Right renal pelvis (tissue), 4 donors: ENCODE results near the gene ZNF541. TPM values are rescaled to one million over a fixed set of nuclear protein-coding genes. Genes with fewer than 3 reads are reported as not detected.

ENCODE experiments used
- DNase-seq, 4 donors: peaks; one replicate each; pipeline ENCODE4 v3.0.0-alpha.2; 2013; ENCODE audit warnings: low read depth in 4 of 4, low spot score in 3 of 4, missing footprints in 1 of 4
- polyA plus RNA-seq, 4 donors: library from polyadenylated mRNA; unstranded; fragments of 120-200 nt; gene quantifications; one replicate each; pipeline ENCODE4 v1.2.1, GENCODE V29; 2013; ENCODE audit not compliant: insufficient read length in 4 of 4

The ZNF541 gene
- polyA plus RNA-seq, 4 donors: 0.18 to 0.26 (median 0.20) TPM

DNA sequence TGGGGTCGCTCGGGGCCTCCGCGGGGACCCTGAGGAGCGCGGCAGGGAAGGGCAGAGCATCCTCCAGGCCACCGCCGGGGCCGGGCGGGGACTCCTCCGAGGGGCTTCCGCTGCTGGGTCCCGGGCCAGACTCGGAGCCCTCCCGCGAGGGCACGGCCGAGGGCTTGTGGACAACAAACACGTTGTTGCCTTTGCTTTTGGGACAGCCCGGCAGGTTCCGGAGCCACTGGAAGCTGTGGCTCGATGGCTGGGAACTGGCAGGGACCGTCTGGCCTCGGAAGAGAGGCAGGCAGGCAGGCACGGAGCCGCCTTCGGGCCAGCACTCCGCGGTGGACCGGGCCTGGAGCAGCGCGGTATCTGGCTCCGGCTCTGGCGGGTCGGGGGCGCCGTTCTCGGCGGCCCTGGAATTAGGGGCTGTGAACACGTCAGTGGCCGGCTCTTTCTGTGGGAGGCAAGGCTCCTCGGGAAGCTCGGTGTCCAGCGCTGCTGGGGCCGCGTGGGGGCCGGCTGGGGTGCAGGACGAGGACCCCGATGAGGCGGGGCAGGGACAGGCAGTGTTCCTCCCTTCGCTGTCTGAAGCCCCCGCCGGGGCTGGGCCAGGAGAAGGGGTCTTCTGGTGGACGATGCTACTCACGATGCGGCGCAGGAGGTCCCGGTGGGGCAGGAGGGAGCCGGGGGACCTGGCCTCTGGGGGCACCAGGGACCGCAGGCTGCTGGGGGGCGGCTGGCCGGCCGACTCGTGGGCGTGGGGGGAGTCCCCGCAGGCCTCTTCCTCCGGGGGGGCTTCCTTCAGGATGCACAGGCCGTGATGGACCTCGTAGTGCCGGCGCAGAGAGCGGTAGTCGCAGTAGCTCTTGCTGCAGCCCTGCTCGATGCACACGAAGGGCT is 27.6 kb downstream of the ZNF541 start:
- DNase-seq: no peak

GRCh38 chr19:47544476-47544875 is 28.5 kb downstream of the ZNF541 start:
- DNase-seq: no peak

DNA sequence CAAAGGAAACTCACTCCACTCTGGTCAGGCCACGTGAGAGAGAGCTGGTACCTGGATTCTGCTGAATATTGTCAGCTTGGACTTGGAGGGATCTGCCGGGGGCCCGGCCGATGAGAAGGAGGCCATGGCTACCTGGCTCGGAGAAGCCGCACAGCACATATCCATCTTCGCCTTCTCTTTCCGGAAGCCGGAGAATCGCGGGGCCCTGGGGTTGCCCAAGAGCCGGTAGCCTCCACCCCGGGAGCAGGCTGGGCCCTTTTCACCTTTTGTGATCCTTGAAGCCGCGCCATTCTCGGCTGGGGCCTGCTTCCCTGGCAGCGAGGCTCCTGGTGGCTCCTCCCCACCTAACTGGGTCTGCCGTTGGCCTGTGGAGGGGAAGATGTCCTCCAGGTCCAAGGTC is 28.9 kb downstream of the ZNF541 start:
- no peak for DNase-seq

GRCh38 chr19:47542030-47542475 is 30.9 kb downstream of the ZNF541 start:
- DNase-seq: no peak

DNA sequence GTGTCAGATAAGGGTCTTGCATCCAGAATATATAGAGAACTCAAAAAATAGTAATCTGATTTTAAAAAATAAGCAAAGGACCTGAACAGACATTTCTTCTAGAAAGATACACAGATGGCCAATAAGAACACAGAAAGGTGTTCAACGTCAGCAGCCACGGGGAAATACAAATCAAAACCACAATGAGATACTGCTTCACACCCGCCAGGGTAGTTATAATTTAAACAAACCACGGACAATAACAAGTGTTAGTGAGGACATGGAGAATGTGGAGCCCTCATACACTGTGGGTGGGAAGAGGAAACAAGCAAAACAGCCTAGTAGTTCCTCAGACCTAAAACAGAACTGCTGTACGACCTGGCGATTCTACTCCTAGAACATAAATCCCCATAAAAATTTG is 31.4 kb downstream of the ZNF541 start:
- DNase-seq: no peak

DNA sequence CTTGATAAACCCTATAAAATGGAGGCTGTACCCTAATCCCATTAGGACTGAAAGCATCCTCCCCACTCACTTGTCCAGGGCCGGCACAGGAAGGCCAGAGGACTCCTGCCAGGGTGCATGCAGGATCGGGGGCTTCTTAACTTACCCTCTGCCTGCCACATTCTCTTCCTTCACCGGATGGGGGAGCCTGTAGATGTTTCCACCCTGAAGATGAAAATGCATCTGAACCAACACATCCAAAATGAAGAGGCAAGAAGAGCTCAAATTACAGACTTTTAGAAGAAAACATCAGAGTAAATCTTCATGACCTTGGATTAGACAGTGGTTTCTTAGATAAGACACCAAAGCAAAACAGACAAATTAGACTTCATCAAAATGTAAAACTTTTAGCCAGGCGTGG is 32.2 kb downstream of the ZNF541 start:
- no peak for DNase-seq

- DNase-seq: no peak
Observed at GRCh38 chr19:47539747-47540311, 33.1 kb downstream of the ZNF541 start.

DNA sequence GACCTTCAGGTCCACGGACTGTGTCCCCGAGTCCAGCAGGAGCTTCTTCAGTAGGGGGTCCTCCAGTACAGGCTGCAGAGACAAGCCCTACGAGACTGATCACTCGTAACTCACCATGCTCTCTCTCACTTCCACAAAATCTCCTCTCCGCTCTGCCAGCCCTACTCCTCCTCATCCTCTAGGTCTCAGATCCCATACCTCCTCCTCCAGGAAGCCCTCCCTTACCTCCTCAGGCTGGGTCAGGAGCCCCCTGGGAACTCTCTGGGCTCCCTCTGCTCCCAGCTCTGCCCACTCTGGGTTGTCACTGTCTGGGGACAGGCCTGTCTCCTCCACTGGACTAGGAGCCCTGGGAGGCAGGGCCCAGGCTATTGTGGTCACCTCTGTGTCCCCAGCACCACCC is 34.1 kb downstream of the ZNF541 start:
- no peak for DNase-seq

GRCh38 chr19:47537493-47537892 is 35.5 kb downstream of the ZNF541 start:
- DNase-seq: no peak

- DNase-seq: no peak
Observed at GRCh38 chr19:47534628-47535027, 38.3 kb downstream of the ZNF541 start.

DNA sequence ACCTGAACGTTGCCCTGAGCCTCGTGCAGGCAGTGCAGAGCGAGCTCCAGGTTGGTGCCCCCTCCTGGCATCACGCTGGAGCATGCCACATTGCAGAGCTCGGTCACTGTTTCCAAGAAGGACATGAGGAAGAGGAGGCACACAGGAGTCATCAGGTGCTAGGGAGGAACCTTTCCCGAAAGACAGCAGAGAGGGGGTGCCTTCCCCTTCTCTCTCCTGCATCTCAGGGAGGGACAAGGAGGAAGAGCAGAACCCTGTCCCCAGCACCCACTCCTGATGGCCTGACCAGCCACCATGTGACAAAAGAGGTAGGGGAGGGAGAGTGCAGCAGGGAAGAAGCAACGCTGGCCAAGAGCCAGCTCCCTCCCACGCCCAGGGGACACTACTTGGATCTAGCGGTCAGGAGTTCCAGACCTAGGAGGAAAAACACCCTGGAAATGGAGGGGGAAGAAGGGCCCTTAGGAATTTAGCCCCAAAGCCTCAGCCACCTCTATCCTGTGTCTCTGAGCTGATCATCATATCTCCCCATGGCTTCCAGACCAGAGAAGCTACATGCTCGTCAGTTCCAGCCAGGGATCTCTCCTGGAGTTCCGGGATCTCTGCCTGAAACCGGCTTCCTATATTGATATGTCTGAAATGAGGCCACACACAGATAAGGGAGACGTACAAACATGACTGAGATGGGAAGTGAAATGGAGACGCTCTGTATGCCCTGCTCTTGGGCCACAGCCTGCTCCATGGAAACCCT is 41.1 kb downstream of the ZNF541 start:
- no peak for DNase-seq

DNA sequence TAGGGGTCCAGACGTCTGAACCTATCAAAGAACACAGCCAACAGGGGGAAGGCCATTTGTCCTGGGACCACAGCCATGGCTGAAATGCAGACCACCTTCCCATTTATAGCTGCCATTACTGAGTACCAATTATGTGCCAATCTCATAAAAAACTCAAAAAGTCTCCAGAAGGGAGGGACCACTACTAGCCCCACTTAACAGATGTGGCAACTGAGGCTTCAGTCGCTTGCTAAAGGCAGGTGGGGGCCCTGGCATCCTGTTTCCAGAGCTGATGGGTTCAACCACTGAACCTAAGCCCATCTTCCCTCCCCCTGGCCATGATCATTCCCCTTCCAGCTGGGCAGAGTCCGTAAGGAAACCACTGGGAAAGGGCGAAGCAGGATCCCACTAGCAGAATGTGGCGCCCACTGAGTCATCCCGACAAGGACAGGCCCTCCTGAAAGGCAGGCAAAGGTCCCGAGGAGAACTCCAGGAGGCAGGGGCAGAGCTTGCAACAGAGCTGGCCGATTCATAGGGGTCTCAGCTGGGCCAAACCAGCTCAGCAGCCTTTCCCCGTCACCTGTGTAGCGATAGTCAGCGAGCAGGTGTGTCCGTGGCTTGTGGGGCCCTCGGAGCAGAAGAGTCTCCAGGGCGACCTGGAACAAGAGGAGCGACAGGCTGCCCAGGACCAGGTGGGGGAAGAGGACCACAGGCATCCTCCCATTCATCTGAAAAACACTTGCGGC is 43.8 kb downstream of the ZNF541 start:
- no peak for DNase-seq

DNA sequence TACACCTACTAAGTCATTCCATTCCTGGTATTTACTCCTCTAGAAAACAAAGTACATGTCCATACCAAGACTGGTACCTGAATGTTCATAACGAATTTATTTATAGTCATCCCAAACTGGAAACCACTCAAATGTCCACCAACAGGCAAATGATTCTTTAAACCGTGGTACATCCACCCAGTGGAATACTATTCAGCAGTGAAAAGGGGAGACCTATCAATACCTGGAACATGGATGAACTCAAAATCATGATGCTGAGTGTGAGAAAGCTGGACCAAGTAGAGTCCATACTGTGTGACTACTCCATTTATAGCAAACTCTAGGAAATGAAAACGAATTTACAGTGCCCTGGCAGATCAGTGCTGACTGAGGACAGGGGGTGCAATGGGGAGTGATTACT is 46.1 kb downstream of the ZNF541 start:
- DNase-seq: no peak

GRCh38 chr19:47523473-47523872 is 49.5 kb downstream of the ZNF541 start:
- no peak for DNase-seq

Other genes starting within 250 kb of the ZNF541 start
- under 1 TPM; 0.23 to 0.45 (median 0.29) TPM for gene C5AR2, start 241.0 kb downstream of the ZNF541 start, polyA plus RNA-seq
- gene DHX34, start 223.8 kb downstream of the ZNF541 start, polyA plus RNA-seq: 10 to 100 TPM; 11.6 to 17.5 (median 12.4) TPM
- gene MEIS3, start 153.6 kb downstream of the ZNF541 start, polyA plus RNA-seq: 10 to 100 TPM; 18.6 to 28.0 (median 20.1) TPM
- gene SLC8A2, start 101.3 kb downstream of the ZNF541 start, polyA plus RNA-seq: under 1 TPM in 3 of 4 donors, not detected in 1; 0.06 to 0.25 (median 0.20) TPM
- gene KPTN, start 88.9 kb downstream of the ZNF541 start, polyA plus RNA-seq: 10 to 100 TPM; 10.9 to 12.8 (median 11.6) TPM
- 100 to 1,000 TPM; 155 to 167 (median 163) TPM for gene NAPA, start 58.1 kb downstream of the ZNF541 start, polyA plus RNA-seq
- 10 to 100 TPM; 10.7 to 15.2 (median 12.5) TPM for gene BICRA, start 36.0 kb upstream of the ZNF541 start, polyA plus RNA-seq
- 10 to 100 TPM; 30.6 to 40.0 (median 34.9) TPM for gene EHD2, start 140.3 kb upstream of the ZNF541 start, polyA plus RNA-seq
- 100 to 1,000 TPM; 346 to 460 (median 376) TPM for gene NOP53, start 172.4 kb upstream of the ZNF541 start, polyA plus RNA-seq
- 100 to 1,000 TPM; 133 to 161 (median 144) TPM for gene SELENOW, start 205.6 kb upstream of the ZNF541 start, polyA plus RNA-seq
- not detected for gene TPRX1, start 231.4 kb upstream of the ZNF541 start, polyA plus RNA-seq
- under 1 TPM in 2 of 4 donors, not detected in 2; 0.14 to 0.18 TPM for gene CRX, start 248.8 kb upstream of the ZNF541 start, polyA plus RNA-seq